ENCODE data around the gene ESCO1. TPM values are rescaled to one million over a fixed set of nuclear protein-coding genes. Genes with fewer than 3 reads are reported as not detected.

The ESCO1 gene
- total and polyA plus RNA-seq, 8 donors, result 5.3 to 10.5 (median 6.4) TPM

DNA sequence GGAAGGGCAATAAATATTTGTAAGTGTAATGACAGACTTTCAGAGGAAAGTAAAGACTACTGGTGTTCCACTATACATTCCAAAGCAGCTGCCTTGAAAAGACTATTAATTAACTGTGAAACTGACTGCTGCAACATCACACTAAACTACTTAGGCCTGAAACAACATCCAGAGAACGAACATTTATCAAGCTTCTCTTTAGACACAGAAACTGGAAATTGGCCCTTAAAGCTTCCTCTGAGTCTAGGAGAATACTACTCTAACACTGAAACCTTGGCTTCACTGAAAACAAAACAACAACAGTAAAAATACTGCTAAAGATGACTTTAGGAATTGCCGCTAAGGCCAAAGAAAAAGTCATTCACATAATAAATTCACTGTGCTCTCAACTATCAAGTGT is 74.6 kb downstream of the ESCO1 start:
- TF ChIP-seq, protein P1, sequence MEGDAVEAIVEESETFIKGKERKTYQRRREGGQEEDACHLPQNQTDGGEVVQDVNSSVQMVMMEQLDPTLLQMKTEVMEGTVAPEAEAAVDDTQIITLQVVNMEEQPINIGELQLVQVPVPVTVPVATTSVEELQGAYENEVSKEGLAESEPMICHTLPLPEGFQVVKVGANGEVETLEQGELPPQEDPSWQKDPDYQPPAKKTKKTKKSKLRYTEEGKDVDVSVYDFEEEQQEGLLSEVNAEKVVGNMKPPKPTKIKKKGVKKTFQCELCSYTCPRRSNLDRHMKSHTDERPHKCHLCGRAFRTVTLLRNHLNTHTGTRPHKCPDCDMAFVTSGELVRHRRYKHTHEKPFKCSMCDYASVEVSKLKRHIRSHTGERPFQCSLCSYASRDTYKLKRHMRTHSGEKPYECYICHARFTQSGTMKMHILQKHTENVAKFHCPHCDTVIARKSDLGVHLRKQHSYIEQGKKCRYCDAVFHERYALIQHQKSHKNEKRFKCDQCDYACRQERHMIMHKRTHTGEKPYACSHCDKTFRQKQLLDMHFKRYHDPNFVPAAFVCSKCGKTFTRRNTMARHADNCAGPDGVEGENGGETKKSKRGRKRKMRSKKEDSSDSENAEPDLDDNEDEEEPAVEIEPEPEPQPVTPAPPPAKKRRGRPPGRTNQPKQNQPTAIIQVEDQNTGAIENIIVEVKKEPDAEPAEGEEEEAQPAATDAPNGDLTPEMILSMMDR (IDR thresholded peaks at IDR 0.05), result no peak
- no peak for ATAC-seq
- no peak overlapping the region for H3K27ac ChIP-seq
- FAIRE-seq, result no peak
- H3K4me3 ChIP-seq, result no peak overlapping the region
- intact Hi-C loops (cut with DNase I), result no loop called here
- no peaks in the 10 kb centered on the region for H3K9me3 ChIP-seq
- WGBS, 2 donors, result 81 to 90% methylated on average over 2 of the region's 2 CpGs
- DNase-seq, result no peak
- H3K27me3 ChIP-seq, result no peaks in the 10 kb centered on the region
- no peaks in the 10 kb centered on the region for H3K4me1 ChIP-seq
- peaks cover 0 to 28% (median 0%) of the 10 kb centered on the region in 3 donors for H3K36me3 ChIP-seq

DNA sequence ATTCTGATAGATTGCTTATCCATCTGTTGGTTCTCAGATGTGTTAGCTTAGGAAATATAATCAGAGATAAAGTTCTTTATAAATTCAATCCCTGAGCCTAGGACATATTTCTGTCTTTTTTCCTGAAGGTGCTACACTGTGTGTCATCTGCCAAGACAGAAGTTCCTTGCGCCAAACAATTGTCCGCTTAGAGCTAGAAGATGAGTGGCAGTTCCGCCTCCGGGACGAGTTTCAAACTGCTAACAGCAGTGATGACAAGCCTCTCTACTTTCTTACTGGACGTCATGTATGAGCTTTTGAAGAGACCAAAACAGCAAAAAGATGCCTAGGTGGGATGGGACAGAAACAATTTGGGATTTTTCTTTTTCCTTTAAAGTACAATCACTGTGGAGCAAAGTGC is 78.0 kb downstream of the ESCO1 start:
- H3K27me3 ChIP-seq, result no peaks in the 10 kb centered on the region
- no peak for FAIRE-seq
- no peak for ATAC-seq
- peaks cover 0 to 5% (median 0%) of the 10 kb centered on the region in 3 donors for H3K36me3 ChIP-seq
- H3K27ac ChIP-seq, result no peak overlapping the region
- no peak for DNase-seq
- no peak overlapping the region for H3K4me3 ChIP-seq
- TF ChIP-seq, protein P1 (IDR thresholded peaks at IDR 0.05), result no peak
- no peaks in the 10 kb centered on the region for H3K9me3 ChIP-seq
- no peaks in the 10 kb centered on the region for H3K4me1 ChIP-seq
- intact Hi-C loops (cut with DNase I), result no loop called here
- WGBS, 2 donors, result 94 to 95% methylated on average over 6 of the region's 6 CpGs

DNA sequence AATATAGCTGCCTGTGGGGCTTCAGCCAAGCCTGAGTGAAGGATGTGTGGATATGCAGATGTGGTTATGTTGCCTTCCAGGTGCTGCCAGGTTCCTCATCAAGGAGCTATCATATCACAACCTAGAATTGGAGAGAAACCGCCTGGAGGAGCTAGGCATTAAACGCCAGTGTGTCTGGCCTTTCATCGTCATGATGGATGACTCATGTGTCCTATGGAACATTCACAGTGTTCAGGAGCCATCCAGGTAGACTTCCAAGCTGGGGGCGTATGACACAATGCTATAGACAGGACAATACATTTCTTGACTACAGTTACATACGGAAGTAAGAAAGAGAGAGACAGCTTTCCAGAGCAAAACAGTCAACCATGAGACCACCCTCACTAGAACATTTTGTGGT is 86.8 kb downstream of the ESCO1 start:
- no peak overlapping the region for H3K27ac ChIP-seq
- FAIRE-seq (no peak), DNase-seq (no peak), ATAC-seq (no peak)
- H3K9me3 ChIP-seq, result no peaks in the 10 kb centered on the region
- WGBS, 2 donors, result 87 to 92% methylated on average over 5 of the region's 5 CpGs
- H3K4me3 ChIP-seq, result no peak overlapping the region
- H3K27me3 ChIP-seq, result no peaks in the 10 kb centered on the region
- H3K36me3 ChIP-seq, result no peaks in the 10 kb centered on the region
- TF ChIP-seq, protein P1 (IDR thresholded peaks at IDR 0.05), result no peak
- intact Hi-C loops (cut with DNase I), result loop anchor here in 1 of 3 donors (10.0 kb wide), 1 partner anchor 91 kb away; the partner anchor contains the start of gene ESCO1
- H3K4me1 ChIP-seq, result no peaks in the 10 kb centered on the region

DNA sequence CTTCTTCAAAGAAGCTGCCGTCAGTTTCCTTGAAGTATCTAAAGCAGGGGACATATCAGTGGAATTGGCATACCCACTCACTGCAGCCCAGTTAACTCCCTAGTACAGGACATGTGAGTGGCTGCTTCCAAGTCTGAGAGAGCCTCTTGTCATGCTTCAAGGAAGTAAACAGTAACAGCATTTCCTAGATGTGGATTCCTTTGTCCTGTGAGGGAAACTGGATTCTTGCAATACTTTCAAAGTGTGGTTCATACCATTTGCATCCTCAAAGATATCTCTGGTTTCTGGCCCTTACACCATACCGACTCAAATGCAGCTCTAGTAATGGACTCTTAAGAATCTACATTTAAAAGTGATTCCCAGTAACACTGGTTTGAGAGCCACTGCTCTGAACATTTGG is 87.2 kb downstream of the ESCO1 start:
- no peaks in the 10 kb centered on the region for H3K27me3 ChIP-seq
- no peak for DNase-seq
- intact Hi-C loops (cut with DNase I), result loop anchor here in 1 of 3 donors (10.0 kb wide), 1 partner anchor 92 kb away; the partner anchor contains the start of gene ESCO1
- H3K9me3 ChIP-seq, result no peaks in the 10 kb centered on the region
- no peaks in the 10 kb centered on the region for H3K4me1 ChIP-seq
- WGBS, 2 donors, result 91 to 98% methylated on average over 2 of the region's 2 CpGs
- no peak for ATAC-seq
- H3K27ac ChIP-seq, result no peak overlapping the region
- FAIRE-seq, result no peak
- H3K36me3 ChIP-seq, result no peaks in the 10 kb centered on the region
- no peak overlapping the region for H3K4me3 ChIP-seq
- TF ChIP-seq, protein P1 (IDR thresholded peaks at IDR 0.05), result no peak

DNA sequence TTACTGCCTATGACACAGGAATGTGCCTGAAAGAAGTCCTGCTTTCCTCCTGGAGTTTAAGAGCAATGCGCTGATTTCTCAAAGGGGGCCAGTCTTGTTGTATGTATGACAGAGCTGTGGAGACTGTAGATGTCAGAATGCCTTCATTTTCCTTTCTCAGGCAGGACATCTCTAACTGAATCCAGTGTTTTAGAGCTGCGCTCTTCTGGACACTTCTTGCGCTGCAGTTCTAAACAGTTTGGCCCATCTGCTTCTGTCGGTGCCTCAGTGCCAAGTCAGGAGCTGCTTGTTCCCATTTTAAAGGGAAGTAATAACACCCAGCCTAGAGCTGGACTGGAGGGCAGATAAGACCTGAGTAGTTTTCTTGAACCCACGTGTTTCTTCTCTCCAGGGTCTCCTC is 91.4 kb downstream of the ESCO1 start:
- H3K9me3 ChIP-seq, result no peaks in the 10 kb centered on the region
- ATAC-seq (no peak), FAIRE-seq (no peak), DNase-seq (no peak)
- H3K4me1 ChIP-seq, result no peaks in the 10 kb centered on the region
- TF ChIP-seq, protein P1 (IDR thresholded peaks at IDR 0.05), result no peak
- no peaks in the 10 kb centered on the region for H3K27me3 ChIP-seq
- no peak overlapping the region for H3K4me3 ChIP-seq
- no peak overlapping the region for H3K27ac ChIP-seq
- intact Hi-C loops (cut with DNase I), result no loop called here
- H3K36me3 ChIP-seq, result no peaks in the 10 kb centered on the region
- 84 to 87% methylated on average over 5 of the region's 5 CpGs for WGBS, 2 donors

Data from pancreas (tissue), 10 donors.